H1 (cell line): ENCODE measurements around the gene HOXC5. TPM values are rescaled to one million over a fixed set of nuclear protein-coding genes. Genes with fewer than 3 reads are reported as not detected.

Source experiments
- GTF2F1 ChIP-seq: IDR thresholded peaks from 2 replicates; pipeline ENCODE4 v1.6.1; 2012; ENCODE audit warnings: low read depth, low read length, improper control_type of control experiment, borderline replicate concordance
- KDM1A ChIP-seq: fragments of 200-600, 300-600 bp; sonication (generic); IDR thresholded peaks from 2 replicates; pipeline ENCODE4 v1.7.1; 2016; ENCODE audit warnings: mild to moderate bottlenecking, low read length, borderline replicate concordance
- POU5F1 ChIP-seq: IDR thresholded peaks from 2 replicates; pipeline ENCODE4 v1.6.1; 2011; ENCODE audit warnings: low read depth, mild to moderate bottlenecking, low read length, moderate library complexity
- RNF2 ChIP-seq: fragments of 200-900, 300-1000 bp; sonication (generic); IDR thresholded peaks from 2 replicates; pipeline ENCODE4 v1.7.1; 2016; ENCODE audit warnings: borderline replicate concordance, low read depth, mild to moderate bottlenecking, antibody characterized with exemption, low read length; ENCODE audit not compliant: poor library complexity, severe bottlenecking; ENCODE audit errors: missing control alignments
- SAP30 ChIP-seq: fragments of 300-600 bp; sonication (generic); IDR thresholded peaks from 2 replicates; pipeline ENCODE4 v1.7.1; 2012; ENCODE audit warnings: low read length, moderate library complexity, mild to moderate bottlenecking, inconsistent platforms; ENCODE audit not compliant: insufficient read depth, insufficient replicate concordance
- SIN3A ChIP-seq, 2 experiments: IDR thresholded peaks in 1 of 2; conservative IDR thresholded peaks in 1 of 2; 2 replicates each; pipeline ENCODE4 v1.6.1; 2011 to 2012; ENCODE audit warnings: low read length in 2 of 2, improper control_type of control experiment in 1 of 2, low read depth in 1 of 2, mild to moderate bottlenecking in 1 of 2
- YY1 ChIP-seq: IDR thresholded peaks from 2 replicates; pipeline ENCODE4 v1.6.1; 2011; ENCODE audit warnings: low read depth, mild to moderate bottlenecking, low read length
- polyA plus RNA-seq, 7 experiments: library from polyadenylated mRNA; depleted of rRNA in 3 of 7; stranded (reverse) in 5 of 7; unstranded in 2 of 7; fragments of >200 nt in 5 of 7; fragments of 200-250 nt in 2 of 7; gene quantifications; 1 replicate in 5 of 7; 2 replicates in 1 of 7; 4 replicates in 1 of 7; pipeline versions ENCODE4 v1.2.1 to v1.2.3, GENCODE V29; 2011 to 2013; ENCODE audit warnings: missing spikeins in 2 of 7, mixed read lengths in 2 of 7
- total RNA-seq: library from RNA; stranded (reverse); fragmentation: NEBNext Ultra II Directional; extraction: Animal tissue kit (Norgen Biotek cat#: 25700); gene quantifications from 2 replicates; pipeline ENCODE4 v1.2.1, GENCODE V29; 2021

HOXC5 gene
- total and polyA plus RNA-seq, 2 of the 8 experiments (the other 6 are each of a cell fraction or from before 2014, with no cell fraction given), result not detected

DNA sequence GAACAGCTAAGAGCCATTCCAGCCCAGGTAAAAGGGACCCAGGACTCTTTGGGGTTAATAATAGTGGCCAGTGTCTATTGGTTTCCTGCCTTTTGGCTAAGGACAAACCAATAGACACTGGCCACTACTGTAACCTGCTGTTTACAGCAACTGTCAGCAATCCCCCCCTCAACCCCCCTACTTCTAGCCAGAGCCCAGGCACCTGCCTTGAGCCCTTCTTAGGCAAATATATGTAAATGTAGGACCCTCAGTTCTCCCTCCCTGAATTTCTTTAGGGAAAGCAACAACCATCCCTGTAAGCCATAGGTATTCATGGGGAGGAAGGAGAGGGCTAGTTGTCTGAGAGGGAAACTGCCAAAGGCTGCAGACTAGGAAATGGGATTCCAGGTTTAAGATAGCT lies 43.1 kb downstream of the HOXC5 start (continued):
- TF ChIP-seq GTF2F1 (no peak), SIN3A (conservative IDR thresholded peaks at IDR 0.05 in 1 of 2, IDR thresholded peaks at IDR 0.05 in 1 of 2; ENCODE audit: low read depth in 1 of 2, low read length in 2 of 2) (peak in 1 of 2 experiments; percentile 60; a peak in 1 of 4 replicates), SAP30 (no peak), POU5F1 (peak; percentile 75; the same call in 1 of the 2 replicates), YY1 (peak; percentile 48; the same call in 1 of the 2 replicates), RNF2 (no peak), KDM1A (no peak)
